ENCODE data around the gene CYP27C1.

Gene CYP27C1

GRCh38 chr2:127196549-127196948 lies 23.6 kb downstream of the CYP27C1 start:
- H3K4me1 ChIP-seq (ENCODE audit: control insufficient read depth, low read length): peaks cover 7% of the 10 kb centered on the region
- TF ChIP-seq CTCF (IDR thresholded peaks at IDR 0.05; ENCODE audit: low read depth, low read length, poor library complexity, severe bottlenecking) (no peak), EZH2phosphoT487 (IDR thresholded peaks at IDR 0.05; ENCODE audit: borderline replicate concordance, low read length) (no peak)
- no peaks in the 10 kb centered on the region for H3K79me2 ChIP-seq (ENCODE audit: control insufficient read depth, low read length)
- H3K27me3 ChIP-seq (ENCODE audit: control insufficient read depth, low read length): no peaks in the 10 kb centered on the region
- no peaks in the 10 kb centered on the region for H4K20me1 ChIP-seq (ENCODE audit: control insufficient read depth, insufficient read depth, low read depth, low read length)
- H3K9me2 ChIP-seq (replicated peaks; ENCODE audit: control insufficient read depth, low read length): no peaks in the 10 kb centered on the region
- no peak overlapping the region; the same call in 1 of the 2 replicates for H3K4me2 ChIP-seq (ENCODE audit: low read length)
- no peaks in the 10 kb centered on the region for H3F3A ChIP-seq (ENCODE audit: control insufficient read depth, insufficient read depth)
- H3K9me3 ChIP-seq (ENCODE audit: control insufficient read depth, insufficient read depth, low read length): no peaks in the 10 kb centered on the region
- H3K4me3 ChIP-seq (ENCODE audit: low read length): no peak overlapping the region
- H3K27ac ChIP-seq (ENCODE audit: low read depth, low read length): no peak overlapping the region
- H3K36me3 ChIP-seq (ENCODE audit: control insufficient read depth, low read length): no peaks in the 10 kb centered on the region

GRCh38 chr2:127195140-127196074 lies 24.7 kb downstream of the CYP27C1 start:
- Histone ChIP-seq H3K27ac (ENCODE audit: low read depth, low read length) (no peak overlapping the region), H3F3A (ENCODE audit: control insufficient read depth, insufficient read depth) (no peaks in the 10 kb centered on the region), H3K4me2 (ENCODE audit: low read length) (no peak overlapping the region)

GRCh38 chr2:127194447-127194846 lies 25.7 kb downstream of the CYP27C1 start:
- Histone ChIP-seq H3F3A (ENCODE audit: control insufficient read depth, insufficient read depth) (no peaks in the 10 kb centered on the region), H3K79me2 (ENCODE audit: control insufficient read depth, low read length) (no peaks in the 10 kb centered on the region), H3K27ac (ENCODE audit: low read depth, low read length) (no peak overlapping the region), H3K36me3 (ENCODE audit: control insufficient read depth, low read length) (no peaks in the 10 kb centered on the region), H3K4me1 (ENCODE audit: control insufficient read depth, low read length) (peaks cover 7% of the 10 kb centered on the region), H3K9me2 (replicated peaks; ENCODE audit: control insufficient read depth, low read length) (no peaks in the 10 kb centered on the region), H4K20me1 (ENCODE audit: control insufficient read depth, insufficient read depth, low read depth, low read length) (no peaks in the 10 kb centered on the region), H3K9me3 (ENCODE audit: control insufficient read depth, insufficient read depth, low read length) (no peaks in the 10 kb centered on the region), H3K4me2 (ENCODE audit: low read length) (no peak overlapping the region), H3K27me3 (ENCODE audit: control insufficient read depth, low read length) (no peaks in the 10 kb centered on the region), H3K4me3 (ENCODE audit: low read length) (no peak overlapping the region)
- no peak for TF ChIP-seq CTCF (IDR thresholded peaks at IDR 0.05; ENCODE audit: low read depth, low read length, poor library complexity, severe bottlenecking)
- TF ChIP-seq EZH2phosphoT487 (IDR thresholded peaks at IDR 0.05; ENCODE audit: borderline replicate concordance, low read length): no peak

More at GRCh38 chr2:127195140-127196074, 24.7 kb downstream of the CYP27C1 start:
- Histone ChIP-seq H3K79me2 (ENCODE audit: control insufficient read depth, low read length) (no peaks in the 10 kb centered on the region), H3K9me2 (replicated peaks; ENCODE audit: control insufficient read depth, low read length) (no peaks in the 10 kb centered on the region), H3K4me3 (ENCODE audit: low read length) (no peak overlapping the region), H4K20me1 (ENCODE audit: control insufficient read depth, insufficient read depth, low read depth, low read length) (no peaks in the 10 kb centered on the region), H3K4me1 (ENCODE audit: control insufficient read depth, low read length) (peaks cover 7% of the 10 kb centered on the region), H3K36me3 (ENCODE audit: control insufficient read depth, low read length) (no peaks in the 10 kb centered on the region), H3K27me3 (ENCODE audit: control insufficient read depth, low read length) (no peaks in the 10 kb centered on the region), H3K9me3 (ENCODE audit: control insufficient read depth, insufficient read depth, low read length) (no peaks in the 10 kb centered on the region)
- TF ChIP-seq EZH2phosphoT487 (IDR thresholded peaks at IDR 0.05; ENCODE audit: borderline replicate concordance, low read length): no peak
- no peak for TF ChIP-seq CTCF (IDR thresholded peaks at IDR 0.05; ENCODE audit: low read depth, low read length, poor library complexity, severe bottlenecking)
